ENCODE results near the gene NCAPH2.

Gene NCAPH2

DNA sequence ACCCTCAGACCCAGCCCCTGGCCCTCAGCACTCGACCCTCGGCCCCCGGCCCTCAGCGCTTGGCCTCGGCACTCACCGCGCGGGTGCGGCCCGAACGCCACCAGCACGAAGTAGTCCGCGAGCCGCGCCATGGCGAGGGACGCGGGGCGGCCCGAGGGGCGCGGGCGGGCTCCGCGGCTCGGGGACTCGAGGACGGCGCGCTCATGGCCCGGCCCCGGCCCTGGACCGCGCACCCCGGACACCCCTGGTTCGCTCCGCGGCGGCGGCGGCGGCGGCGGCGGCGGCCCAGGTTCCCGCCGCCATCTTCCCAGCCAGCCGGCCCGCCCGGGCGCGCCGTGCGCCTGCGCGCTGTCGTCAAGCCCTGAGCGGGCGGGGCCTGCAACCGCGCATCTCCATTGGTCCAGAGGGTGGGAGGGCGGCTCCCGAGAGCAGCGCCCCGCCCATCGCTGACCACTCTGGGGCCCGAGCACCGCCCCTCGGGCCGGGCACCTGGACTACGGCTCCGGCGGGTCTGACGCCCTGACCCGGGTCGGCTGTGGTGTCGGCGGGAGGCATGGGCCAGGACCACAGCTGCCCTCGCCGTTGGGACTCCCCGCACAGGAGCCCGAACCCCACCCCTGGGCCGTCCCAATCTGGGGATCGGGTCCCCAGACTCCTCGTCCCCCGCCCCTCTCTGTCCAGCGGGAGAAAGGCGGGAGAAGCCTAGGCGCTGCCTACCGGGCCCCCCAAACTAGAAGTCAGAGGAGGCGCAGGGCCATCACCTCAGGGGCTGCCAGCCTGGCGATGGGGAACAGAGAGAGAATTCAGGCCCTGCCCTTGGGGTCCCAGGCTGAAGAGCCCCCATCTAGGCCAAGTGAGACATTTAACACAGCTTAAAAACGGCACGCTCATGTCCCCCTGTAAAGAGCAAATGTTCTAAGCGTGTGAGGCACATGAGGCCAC is 33.0 kb upstream of the NCAPH2 start, which contains the start of gene SBF1:
TSS of gene SBF1 (minus strand) at position 326 of the 942 bp plus-strand sequence. CDS start at position 131, 195 bp downstream.
- peak; percentile 43 for DNase-seq (ENCODE audit: low read depth)

DNA sequence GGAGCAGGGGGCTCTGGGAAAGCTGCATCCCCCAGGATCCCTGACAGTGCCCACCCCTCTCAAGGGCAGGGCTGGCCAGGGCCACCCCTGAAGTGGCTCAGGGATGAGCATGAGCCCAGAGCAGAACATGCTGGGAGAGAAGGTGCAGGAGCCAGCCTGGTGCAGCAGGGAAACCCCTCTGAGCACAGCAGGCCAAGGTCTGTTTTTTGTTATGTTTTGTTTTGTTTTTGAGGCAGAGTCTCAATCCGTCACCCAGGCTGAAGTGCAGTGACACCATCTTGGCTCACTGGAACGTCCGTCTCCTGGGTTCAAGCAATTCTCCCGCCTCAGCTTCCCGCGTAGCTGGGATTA is 32.4 kb upstream of the NCAPH2 start:
- no peak for DNase-seq (ENCODE audit: low read depth)

DNA sequence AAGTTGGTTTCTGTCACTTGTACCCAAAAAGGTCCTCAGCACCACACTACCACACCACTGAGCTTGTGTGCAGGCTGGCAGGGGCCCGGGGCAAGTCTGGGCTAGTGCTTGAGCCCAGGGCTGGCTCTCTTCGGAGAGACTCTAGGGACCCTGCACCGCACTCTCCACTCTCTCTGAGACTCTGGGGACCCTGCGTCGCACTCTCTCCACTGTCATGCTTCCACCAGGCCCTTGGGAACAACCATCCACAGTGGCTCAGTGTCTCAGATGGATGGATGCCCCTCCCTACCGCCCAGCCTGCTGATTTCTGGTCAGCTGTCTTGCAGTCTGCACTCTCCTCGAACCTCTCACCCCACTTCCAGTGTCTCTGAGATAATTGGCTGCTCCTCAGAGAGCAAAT is 31.2 kb upstream of the NCAPH2 start:
- no peak for DNase-seq (ENCODE audit: low read depth)

DNA sequence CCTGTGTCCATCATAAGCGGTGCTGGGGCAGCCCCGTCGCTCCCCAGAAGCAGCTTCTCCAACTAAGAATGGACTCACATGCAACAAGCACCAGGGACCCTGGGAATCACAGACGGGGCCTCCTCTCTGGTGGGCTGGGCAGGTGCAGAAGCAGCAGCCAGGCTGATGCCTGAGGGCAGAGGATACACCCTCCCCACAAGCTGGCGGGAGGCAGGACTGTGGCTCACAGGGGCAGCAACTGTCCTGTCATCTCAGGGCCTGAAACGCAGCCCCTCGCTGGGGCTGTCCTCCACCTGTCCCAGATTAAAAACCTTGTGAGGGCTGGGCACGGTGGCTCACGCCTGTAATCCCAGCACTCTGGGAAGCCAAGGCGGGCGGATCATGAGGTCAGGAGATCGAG is 30.1 kb upstream of the NCAPH2 start:
- no peak for DNase-seq (ENCODE audit: low read depth)

DNA sequence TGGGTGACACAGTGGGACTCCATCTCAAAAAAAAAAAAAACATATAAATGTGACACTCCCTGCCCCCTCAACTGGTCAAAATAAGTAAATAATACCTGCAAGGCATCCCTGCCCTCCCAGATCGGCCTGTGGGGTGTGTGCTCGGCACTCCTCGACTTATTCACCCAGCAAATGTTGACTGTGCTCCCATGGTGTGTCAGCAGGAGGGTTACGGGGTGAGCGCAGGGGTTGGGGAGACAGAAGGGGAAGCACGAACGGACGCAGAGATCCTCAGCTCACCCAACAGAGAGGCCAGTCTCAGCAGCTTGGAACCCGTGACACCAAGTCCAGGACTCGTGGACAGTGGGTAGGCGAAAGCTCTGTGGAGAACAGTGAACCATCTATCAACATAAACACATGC is 28.3 kb upstream of the NCAPH2 start:
- no peak for DNase-seq (ENCODE audit: low read depth)

DNA sequence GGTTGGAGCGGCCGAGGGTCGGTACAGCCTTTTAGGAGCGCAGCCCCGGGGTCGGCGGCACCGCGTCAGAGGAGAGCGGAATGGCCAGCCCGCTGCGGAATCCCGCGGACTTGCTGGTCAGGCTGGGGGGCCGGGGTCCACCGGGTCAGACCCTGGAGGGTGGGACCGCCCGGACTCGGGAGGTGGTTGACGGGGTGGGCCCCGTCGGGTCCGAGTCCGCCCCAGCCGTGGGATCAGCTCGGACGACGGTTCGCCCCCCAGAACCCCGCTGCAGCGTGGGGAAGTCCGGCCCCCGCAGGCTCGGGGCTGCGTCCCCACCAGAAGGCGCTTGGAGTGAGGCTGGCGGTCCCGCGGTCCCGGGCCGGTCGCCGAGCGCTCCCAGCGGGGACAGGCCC is 27.0 kb upstream of the NCAPH2 start:
- DNase-seq (ENCODE audit: low read depth): no peak

DNA sequence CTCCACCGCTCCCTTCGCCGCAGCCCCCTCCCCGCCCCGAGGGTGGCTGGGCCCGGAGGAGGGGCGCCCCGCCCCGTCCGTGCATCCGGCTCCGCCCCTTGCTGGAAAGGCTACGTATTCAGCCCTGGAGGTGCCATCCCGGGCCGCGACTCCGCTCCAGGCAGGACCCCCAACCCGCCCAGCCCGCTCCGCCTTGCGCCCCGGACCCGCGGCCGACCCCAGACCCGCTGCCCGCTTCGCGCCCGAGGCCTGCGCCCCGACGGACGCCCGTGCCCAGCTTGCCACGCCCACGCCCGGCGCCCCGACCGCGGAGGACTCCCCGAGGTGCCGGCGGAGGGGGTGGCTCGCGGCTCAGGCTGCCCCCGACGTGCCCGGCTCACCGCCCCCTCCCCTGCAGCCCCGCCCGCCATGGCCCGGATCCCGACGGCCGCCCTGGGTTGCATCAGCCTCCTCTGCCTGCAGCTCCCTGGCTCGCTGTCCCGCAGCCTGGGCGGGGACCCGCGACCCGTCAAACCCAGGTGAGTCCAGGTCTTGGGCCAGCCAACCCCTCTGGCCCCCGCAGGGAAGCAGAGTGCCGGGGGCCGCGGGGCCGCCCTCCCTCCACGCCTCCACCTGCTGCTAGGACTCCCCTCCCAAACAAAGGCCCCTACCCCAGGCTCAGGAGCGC is 26.5 kb upstream of the NCAPH2 start, which contains the start of gene ADM2:
TSS of gene ADM2 (plus strand) at position 104 of the 667 bp plus-strand sequence. CDS start at position 409, 305 bp downstream.
- DNase-seq (ENCODE audit: low read depth): no peak

DNA sequence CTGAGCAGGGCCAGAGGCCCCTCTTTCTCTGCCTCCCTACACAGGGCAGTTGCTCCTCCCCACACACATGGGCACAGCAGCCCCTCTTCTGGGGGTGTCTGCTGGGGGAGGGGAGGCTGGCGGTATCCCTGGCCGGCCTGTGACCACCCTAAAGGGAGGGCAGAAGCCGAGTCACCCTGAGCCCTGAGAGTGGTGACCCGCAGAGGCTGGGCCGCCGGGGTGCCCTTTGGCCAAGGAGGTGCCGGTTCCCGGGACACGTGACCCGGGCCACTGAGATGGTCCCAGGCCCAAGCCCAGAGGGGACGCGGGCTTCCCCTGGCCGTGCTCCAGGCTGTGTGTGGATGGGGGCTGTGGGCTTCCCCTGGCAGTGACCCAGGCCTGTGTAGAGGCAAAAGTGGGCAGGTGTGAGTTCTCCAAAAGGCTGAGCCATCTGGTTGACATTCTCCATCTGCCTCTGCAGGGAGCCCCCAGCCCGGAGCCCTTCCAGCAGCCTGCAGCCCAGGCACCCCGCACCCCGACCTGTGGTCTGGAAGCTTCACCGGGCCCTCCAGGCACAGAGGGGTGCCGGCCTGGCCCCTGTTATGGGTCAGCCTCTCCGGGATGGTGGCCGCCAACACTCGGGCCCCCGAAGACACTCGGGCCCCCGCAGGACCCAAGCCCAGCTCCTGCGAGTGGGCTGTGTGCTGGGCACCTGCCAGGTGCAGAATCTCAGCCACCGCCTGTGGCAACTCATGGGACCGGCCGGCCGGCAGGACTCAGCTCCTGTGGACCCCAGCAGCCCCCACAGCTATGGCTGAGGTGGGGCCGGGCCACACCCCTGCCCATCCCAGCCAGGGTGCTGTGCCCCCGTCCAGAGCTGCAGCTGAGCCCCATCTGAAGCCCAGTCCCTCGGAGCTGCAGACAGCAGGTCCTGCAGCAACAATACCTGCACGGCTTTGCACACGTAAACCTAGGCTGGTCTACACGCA is 25.6 kb upstream of the NCAPH2 start:
- no peak for DNase-seq (ENCODE audit: low read depth)

DNA sequence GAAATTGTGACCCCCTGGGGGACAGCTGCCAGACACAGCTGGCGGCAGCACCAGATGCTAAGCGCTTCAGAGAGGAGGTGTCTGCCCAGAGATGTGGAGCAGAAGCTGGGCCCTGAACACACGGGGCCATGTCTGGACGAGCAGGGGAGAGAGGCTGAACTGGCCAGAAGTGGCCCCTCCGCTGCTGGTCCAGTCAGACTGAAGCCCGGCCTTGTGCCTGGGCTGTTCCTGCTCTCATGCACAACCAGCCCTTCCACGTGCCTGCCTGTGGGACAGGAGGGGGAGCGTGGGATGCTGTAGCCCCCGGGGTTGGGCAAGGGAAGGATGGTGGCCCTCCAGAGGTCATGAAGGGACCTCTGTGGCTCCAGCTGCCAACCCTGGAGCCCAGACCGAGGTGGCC is 24.9 kb upstream of the NCAPH2 start:
- no peak for DNase-seq (ENCODE audit: low read depth)

DNA sequence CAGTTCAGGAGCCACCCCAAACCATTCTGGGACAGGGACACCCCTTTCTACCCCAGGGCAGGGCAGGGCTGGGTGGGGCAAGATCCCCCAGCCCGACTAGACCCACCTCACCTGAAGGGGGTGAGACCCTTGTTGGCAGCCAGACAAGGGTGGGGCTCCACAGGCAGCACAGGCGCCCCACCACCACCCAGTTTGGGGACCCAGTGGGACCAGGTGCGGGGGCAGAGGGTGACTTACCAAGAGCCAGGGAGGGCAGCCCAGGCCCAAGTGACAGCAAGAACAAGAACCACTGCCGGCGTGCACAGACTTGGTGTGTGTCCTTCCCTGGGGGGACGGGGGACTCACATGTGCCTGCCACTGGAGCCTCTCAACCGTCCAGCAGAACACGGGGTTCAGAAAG is 24.5 kb upstream of the NCAPH2 start:
- no peak for DNase-seq (ENCODE audit: low read depth)

DNA sequence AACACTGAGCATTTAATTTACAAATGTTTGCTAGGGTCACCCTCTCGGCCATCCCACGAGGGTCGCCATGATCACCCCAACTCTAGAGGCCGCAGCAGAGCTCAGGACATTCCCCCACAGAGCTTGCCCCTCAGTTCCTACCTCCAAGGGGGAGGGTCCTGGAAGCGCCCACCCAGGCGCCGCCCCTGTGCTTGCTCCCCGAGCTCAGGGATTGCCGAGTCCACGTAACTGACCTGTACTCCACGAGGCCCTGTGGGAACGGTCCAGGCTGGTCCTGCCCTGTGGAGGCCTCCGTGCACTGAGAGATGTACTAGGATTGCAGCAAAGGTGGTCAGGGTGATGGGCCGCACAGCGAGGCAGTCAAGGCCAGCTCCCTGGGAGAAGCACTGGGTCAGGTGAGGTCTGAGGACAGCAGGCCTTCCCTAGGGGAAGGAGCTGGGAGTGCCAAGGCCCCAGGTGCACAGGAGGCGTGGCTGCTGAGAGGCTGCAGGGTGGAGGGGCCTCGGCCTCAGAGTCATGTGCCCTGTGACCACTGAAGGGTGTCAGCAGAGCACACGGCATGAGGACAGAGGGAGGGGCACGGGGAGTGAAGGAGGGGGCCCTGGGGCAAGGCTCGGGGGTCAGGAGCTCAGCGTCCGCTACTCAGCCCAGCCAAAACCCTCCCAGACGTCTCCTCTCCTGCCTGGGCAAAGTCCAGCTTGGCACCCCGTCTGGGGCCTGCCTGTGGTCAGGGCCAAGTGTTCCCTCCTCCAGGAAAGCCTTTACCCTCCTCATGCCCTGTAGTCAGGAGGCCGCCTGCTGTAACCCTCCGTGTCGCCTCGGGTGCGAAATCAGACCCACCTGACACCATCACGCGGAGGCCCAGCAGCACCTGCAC is 23.8 kb upstream of the NCAPH2 start:
- no peak for DNase-seq (ENCODE audit: low read depth)

DNA sequence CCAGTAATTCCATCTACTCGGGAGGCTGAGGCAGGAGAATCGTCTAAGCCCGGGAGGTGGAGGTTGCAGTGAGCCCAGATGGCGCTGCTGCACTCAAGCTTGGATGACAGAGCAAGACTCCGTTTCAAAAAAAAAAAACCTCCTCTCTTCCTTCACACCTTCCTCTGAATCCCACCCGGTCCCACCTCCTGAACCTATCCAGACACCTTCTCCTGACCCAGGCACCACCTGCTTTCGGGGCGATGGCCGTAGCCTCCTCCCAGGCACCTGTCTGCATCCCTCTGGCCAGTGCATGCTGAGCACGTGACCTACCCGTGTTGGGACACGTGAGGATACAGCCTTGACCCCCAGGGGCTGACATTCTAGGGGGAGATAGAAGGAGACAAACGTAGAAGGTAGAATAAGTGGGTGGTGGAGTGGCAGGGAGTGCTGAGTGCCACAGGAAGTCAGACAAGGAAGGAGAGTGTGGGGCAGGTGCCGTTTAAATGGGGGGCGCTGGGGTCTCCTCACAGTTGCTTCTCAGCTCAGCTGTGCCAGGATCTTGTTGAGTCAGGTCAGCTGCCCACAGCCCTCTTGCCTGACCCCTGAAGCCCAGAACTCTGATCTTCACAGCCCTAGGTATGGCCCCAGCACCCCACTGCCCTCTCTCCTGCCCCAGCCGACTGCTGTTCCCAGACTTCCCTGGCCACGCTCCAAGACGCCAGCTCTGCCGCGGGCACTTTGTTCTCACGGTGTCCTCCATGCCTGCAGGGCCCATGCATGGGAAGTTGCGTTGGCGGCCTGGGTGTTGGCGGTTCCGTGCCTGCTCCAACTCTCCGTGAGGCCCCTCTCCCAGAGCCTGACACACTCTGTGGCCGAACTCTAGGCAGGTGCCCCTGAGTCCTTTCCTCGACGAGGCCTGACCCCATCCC is 22.5 kb upstream of the NCAPH2 start:
- DNase-seq (ENCODE audit: low read depth): no peak

DNA sequence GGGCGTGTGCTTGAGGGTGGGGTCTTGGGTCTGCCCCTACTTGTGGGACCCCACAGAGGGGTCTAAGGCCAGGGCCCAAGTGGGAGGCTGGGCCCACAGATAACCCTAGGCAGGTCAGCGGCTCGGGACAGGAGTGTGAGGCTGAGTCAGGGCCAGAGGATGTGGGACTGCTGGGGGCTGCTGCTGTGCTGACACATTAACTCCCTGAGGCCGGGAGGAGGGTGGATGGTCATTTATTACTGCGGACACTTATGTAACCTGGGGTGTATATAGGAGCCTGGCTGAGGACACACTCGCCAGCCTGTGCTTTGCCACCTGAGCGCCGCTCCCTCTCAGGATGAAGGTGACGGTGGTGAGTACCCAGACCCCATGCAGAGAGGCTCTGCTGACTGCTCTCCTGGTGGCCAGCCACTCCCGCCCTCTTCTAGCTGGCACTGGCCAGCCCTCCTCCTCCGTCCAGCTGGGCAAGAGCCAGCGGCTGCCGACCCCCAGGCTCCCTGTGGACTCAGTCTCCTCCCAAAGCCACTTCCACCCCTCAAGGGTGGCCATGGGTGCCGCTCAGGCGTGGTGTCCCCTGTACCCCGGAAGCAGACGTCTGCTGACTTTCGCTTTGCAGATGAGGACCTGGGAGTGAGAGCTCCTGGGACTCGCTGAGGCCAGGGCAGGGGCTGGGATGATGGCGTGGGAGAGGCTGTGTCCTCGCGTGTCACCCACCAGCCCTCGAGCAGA is 21.3 kb upstream of the NCAPH2 start, which contains the start of gene MIOX:
TSS of gene MIOX (plus strand) at position 299 of the 729 bp plus-strand sequence. CDS start at position 338, 39 bp downstream.
- no peak for DNase-seq (ENCODE audit: low read depth)

DNA sequence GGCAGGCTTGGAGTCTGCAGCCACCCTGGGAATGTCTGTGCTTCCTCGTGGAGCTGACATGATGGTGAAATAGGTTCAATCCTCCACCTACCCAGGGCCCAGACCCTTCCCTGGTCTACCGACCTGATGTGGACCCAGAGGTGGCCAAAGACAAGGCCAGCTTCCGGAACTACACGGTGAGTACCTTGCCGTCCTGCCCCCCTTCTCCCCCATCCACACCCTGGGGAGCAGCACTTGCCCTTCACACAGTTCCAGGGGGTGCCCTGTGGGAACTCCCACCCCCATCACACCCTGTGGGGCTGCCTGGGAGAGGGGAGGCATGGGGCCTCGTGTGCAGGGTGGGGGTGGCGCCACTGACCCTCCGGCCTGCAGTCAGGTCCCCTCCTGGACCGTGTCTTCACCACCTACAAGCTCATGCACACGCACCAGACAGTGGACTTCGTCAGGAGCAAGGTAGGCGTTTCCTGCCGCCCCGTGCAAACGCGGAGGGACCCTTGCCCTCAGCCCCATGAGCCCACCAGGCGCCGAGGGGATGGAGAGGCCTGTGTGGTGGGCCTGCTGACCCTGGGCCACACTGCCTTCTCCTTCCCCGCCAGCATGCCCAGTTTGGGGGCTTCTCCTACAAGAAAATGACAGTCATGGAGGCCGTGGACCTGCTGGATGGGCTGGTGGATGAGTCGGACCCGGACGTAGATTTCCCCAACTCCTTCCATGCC is 20.6 kb upstream of the NCAPH2 start:
- DNase-seq (ENCODE audit: low read depth): no peak

DNA sequence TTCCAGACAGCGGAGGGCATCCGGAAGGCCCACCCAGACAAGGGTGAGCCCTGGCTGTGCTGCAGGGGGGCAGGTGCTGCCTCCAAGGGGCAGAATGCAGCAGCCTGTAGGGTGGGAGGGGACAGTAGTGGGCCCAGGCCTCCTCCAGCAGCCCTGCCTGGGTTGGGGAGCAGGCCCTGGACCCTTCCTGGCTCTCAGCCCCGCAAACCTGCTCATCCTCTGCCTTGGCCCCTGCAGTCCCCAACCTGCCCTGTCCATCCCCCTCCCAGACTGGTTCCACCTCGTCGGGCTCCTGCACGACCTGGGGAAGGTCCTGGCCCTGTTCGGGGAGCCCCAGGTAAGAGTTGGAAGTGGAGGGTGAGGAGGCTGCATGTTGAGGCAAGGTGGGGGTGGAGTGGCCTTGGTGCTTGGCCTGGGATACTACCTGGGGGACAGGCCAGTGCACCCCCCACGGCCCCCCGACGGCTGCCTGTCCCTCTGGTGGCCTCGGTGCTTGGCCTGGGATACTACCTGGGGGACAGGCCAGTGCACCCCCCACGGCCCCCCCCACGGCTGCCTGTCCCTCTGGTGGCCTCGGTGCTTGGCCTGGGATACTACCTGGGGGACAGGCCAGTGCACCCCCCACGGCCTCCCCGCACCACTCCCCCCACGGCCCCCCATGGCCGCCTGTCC is 19.9 kb upstream of the NCAPH2 start:
- DNase-seq (ENCODE audit: low read depth): no peak

DNA sequence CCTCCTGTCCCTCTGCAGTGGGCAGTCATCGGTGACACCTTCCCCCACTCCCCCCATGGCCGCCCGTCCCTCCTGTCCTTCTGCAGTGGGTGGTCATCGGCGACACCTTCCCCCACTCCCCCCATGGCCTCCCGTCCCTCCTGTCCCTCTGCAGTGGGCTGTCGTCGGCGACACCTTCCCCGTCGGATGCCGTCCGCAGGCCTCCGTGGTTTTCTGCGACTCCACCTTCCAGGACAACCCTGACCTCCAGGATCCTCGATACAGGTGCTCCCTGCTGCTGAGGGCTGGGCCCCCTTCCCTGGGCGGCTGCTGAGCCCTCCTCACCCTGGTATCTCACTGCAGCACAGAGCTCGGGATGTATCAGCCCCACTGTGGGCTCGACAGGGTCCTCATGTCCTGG is 19.1 kb upstream of the NCAPH2 start:
- no peak for DNase-seq (ENCODE audit: low read depth)

DNA sequence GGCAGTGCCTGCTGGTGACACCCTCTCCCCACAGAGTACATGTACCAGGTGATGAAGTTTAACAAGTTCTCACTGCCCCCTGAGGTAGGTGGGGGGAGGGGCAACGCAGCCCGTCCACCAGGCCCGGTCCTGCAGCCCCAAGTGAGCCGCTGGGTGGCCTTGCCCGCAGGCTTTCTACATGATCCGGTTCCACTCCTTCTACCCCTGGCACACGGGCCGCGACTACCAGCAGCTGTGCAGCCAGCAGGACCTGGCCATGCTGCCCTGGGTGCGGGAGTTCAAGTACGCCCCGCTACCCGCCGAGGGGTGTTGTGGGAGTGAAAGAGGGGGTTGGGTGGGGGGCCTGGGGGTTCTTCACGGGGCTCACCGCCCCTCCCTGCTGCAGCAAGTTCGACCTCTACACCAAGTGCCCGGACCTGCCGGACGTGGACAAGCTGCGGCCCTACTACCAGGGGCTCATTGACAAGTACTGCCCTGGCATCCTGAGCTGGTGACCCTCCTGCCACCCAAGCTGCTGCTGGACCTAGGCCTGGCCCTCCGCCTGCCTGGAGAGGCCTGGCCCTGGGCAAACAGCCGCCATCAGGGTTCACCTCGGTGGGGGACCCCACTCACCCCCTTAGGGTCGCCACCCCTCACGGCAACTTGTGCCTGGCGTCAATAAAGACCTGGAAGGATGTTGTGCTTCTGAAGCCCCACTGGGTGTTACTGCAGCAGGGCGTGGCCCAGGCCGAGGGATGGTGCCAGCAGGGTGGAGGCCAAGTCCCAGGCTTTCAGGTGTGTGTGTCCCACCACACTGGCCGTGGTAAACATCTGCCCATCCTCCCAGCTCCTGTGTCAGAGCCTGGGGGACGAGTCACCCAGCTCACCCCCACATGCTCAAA is 18.4 kb upstream of the NCAPH2 start:
- DNase-seq (ENCODE audit: low read depth): no peak
